HepG2 (cell line): Measurements from ENCODE around the gene WDR13.

ENCODE experiments used
- EZH2 ChIP-seq: conservative IDR thresholded peaks from 2 replicates; pipeline ENCODE4 v1.6.1; 2012; ENCODE audit warnings: mild to moderate bottlenecking, low read depth, low read length, moderate library complexity
- HNRNPLL ChIP-seq: fragments of 200-400 bp; formaldehyde crosslinking; IDR thresholded peaks from 2 replicates; pipeline ENCODE4 v1.6.1; 2017; ENCODE audit warnings: mild to moderate bottlenecking, low read depth, low read length; ENCODE audit not compliant: poor library complexity, severe bottlenecking
- MLLT10 ChIP-seq: sonication (generic); formaldehyde crosslinking; IDR thresholded peaks from 2 replicates; pipeline ENCODE4 v1.4.0; 2020; ENCODE audit warnings: missing genetic modification reagents
- NFE2 ChIP-seq: sonication (generic); formaldehyde crosslinking; IDR thresholded peaks from 2 replicates; pipeline ENCODE4 v1.4.0; 2020; ENCODE audit warnings: missing genetic modification reagents
- ONECUT2 ChIP-seq: sonication (generic); formaldehyde crosslinking; IDR thresholded peaks from 2 replicates; pipeline ENCODE4 v1.4.0; 2020; ENCODE audit warnings: missing genetic modification reagents
- ZBTB21 ChIP-seq: sonication (generic); formaldehyde crosslinking; IDR thresholded peaks from 2 replicates; pipeline ENCODE4 v1.4.0; 2020; ENCODE audit warnings: missing genetic modification reagents
- ZNF841 ChIP-seq: sonication (generic); formaldehyde crosslinking; IDR thresholded peaks from 2 replicates; pipeline ENCODE4 v1.8.1; 2023; ENCODE audit warnings: missing genetic modification reagents, borderline replicate concordance
- TF ChIP-seq, protein P1 (sequence below): sonication (generic); formaldehyde crosslinking; IDR thresholded peaks from 2 replicates; pipeline ENCODE4 v1.5.0; 2020; ENCODE audit warnings: mild to moderate bottlenecking, missing genetic modification reagents, moderate library complexity

DNA sequence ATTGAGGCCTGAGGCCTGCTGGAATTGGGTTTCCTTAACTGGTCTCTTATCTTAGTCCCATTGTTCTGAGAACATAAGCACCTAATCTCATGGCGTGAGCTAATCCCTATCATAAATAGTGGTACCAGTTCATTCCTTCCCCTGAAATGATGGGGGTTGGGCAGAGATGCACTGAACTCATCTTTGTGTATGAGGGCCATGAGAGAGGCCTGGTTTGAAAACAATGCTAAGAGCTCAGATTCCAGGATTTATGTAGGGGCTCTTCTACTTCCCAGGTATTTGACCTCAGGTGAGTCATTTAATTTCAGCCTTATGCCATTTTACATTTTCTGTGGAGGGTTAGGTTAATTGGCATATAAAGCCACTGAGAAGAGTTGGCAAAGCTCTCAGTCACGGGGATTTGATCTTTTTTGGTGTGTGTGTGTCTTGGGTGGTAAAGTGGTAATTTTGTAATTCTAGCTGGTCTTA is 18.6 kb upstream of the WDR13 start:
- TF ChIP-seq EZH2, result no peak
- no peak for TF ChIP-seq ZNF841 (CRISPR knock-in tag)
- no peak for TF ChIP-seq ONECUT2 (CRISPR knock-in tag)
- TF ChIP-seq ZBTB21 (CRISPR knock-in tag), result no peak
- TF ChIP-seq, protein P1, sequence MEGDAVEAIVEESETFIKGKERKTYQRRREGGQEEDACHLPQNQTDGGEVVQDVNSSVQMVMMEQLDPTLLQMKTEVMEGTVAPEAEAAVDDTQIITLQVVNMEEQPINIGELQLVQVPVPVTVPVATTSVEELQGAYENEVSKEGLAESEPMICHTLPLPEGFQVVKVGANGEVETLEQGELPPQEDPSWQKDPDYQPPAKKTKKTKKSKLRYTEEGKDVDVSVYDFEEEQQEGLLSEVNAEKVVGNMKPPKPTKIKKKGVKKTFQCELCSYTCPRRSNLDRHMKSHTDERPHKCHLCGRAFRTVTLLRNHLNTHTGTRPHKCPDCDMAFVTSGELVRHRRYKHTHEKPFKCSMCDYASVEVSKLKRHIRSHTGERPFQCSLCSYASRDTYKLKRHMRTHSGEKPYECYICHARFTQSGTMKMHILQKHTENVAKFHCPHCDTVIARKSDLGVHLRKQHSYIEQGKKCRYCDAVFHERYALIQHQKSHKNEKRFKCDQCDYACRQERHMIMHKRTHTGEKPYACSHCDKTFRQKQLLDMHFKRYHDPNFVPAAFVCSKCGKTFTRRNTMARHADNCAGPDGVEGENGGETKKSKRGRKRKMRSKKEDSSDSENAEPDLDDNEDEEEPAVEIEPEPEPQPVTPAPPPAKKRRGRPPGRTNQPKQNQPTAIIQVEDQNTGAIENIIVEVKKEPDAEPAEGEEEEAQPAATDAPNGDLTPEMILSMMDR (CRISPR knock-in tag), result no peak
- no peak for TF ChIP-seq MLLT10 (CRISPR knock-in tag)
- TF ChIP-seq HNRNPLL, result no peak
- no peak for TF ChIP-seq NFE2
